Measurements from ENCODE around the gene COL1A1.

COL1A1 gene

DNA sequence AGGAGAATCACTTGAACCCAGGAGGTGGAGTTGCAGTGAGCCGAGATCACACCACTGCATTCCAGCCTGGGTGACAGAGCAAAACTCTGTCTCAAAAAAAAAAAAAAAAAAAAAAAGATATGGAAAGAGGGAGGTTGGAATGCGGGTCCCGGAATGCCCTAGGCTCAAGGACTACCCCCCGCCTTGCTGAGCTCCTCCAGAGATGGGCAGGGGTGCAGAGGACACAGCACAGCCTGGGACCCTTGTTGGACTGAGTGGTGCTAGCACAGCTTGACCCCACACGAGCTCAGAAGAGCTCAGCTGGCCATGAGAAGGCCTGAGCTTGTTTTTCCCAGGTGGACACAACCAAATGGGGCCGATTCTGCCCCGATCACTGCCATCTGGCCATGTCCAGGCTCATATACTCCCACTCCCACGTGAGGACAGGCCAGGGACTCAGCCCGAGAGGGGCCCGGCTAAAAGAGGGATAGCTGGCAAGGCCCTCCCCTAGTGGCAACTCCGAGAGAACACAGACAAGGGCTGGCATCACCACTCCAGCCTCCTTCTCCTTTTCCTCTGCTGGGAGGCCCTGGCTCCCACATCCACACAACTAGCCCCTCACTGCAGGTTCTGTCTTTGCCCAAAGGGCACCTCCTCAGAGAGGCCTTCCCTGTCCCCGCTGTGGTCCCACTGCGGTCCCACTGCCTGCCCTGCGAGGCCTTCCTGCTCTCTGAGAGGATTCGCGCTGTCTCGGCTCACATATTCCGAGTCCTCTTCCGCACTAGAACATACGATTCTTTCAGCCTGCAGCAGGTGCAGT lies 24.7 kb downstream of the COL1A1 start:
- no peak for ATAC-seq
- Mint-ChIP-seq H3K4me3 (no peak overlapping the region), H3K27ac (no peak overlapping the region), H3K4me1 (peaks cover 11% of the 10 kb centered on the region), H3K9me3 (no peaks in the 10 kb centered on the region), H3K36me3 (no peaks in the 10 kb centered on the region), H3K27me3 (no peaks in the 10 kb centered on the region)

DNA sequence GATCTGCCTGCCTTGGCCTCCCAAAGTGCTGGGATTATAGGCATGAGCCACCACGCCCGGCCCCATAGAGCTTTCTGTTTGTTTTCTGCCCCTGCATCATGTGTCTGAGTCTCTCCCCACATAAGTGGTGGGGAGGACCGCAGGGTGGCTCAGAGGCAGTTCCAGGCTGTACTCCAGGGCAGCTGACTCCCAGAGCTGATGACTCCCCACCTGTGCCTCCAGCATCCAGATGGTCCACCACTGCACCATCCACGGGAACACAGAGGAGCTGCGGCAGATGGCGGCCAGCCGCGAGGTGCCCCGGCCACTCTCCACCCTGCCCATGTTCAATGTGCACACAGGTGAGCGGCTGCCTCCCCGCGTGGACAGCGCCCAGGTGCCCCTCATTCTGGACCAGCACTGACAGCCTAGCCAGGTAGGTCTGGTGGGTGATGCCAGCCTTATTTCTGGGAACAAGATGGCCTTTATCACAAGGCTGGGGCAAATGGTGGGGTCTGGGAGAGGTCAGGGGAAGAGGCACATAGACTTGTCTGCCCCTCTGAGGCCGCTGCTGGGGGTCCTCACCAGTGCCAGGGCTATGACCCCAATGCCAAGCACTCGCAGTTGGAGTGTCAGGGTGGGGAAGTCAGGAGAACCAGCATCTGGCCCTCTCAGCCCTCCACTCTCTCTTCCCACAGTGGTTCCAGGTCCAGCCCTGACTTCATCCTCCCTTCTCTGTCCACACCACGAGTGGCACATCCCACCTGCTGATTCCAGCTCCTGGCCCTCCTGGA lies 26.2 kb downstream of the COL1A1 start:
- ATAC-seq = no peak
- Mint-ChIP-seq H3K27me3 (no peaks in the 10 kb centered on the region), H3K4me1 (peaks cover 23% of the 10 kb centered on the region), H3K27ac (no peak overlapping the region), H3K9me3 (no peaks in the 10 kb centered on the region), H3K36me3 (no peaks in the 10 kb centered on the region), H3K4me3 (no peak overlapping the region)

- H3K36me3 Mint-ChIP-seq = no peaks in the 10 kb centered on the region
- H3K4me3 Mint-ChIP-seq = no peak overlapping the region
- no peak overlapping the region for H3K27ac Mint-ChIP-seq
Observed at GRCh38 chr17:50174444-50174843, 27.0 kb downstream of the COL1A1 start.

GRCh38 chr17:50173335-50173941 lies 28.0 kb downstream of the COL1A1 start:
- Mint-ChIP-seq H3K4me3 (no peak overlapping the region), H3K36me3 (no peaks in the 10 kb centered on the region), H3K9me3 (no peaks in the 10 kb centered on the region), H3K27me3 (no peaks in the 10 kb centered on the region), H3K27ac (no peak overlapping the region), H3K4me1 (peaks cover 32% of the 10 kb centered on the region)
- ATAC-seq = no peak

More at GRCh38 chr17:50174444-50174843, 27.0 kb downstream of the COL1A1 start:
- ATAC-seq = no peak
- H3K27me3 Mint-ChIP-seq = no peaks in the 10 kb centered on the region
- peaks cover 25% of the 10 kb centered on the region for H3K4me1 Mint-ChIP-seq
- H3K9me3 Mint-ChIP-seq = no peaks in the 10 kb centered on the region

GRCh38 chr17:50172936-50173334 lies 28.5 kb downstream of the COL1A1 start:
- ATAC-seq = no peak
- H3K27ac Mint-ChIP-seq = no peak overlapping the region
- H3K4me3 Mint-ChIP-seq = no peak overlapping the region
- H3K9me3 Mint-ChIP-seq = no peaks in the 10 kb centered on the region
- no peaks in the 10 kb centered on the region for H3K27me3 Mint-ChIP-seq
- no peaks in the 10 kb centered on the region for H3K36me3 Mint-ChIP-seq
- H3K4me1 Mint-ChIP-seq = peaks cover 32% of the 10 kb centered on the region

DNA sequence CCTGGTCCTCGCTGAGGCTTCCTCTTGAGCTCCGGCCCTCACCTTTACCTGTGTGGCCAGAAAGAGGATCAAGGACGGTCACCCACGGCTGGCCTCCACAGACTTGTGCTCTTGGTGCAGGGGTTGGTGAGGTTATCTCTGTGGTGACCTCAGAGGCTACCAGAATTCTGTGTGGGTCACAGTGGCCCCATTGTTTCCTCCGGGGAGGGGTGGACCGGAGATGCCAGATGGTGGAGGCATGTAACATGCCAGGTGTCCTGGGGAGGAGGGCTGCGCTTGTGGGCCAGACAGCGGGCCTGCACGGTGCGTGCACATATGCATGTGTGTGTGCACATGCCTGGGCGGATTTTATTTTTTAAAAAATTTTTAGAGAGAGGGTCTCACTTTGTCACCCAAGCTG lies 29.3 kb downstream of the COL1A1 start:
- Mint-ChIP-seq H3K36me3 (no peaks in the 10 kb centered on the region), H3K9me3 (no peaks in the 10 kb centered on the region), H3K4me1 (peaks cover 38% of the 10 kb centered on the region), H3K4me3 (no peak overlapping the region), H3K27me3 (no peaks in the 10 kb centered on the region), H3K27ac (no peak overlapping the region)
- no peak for ATAC-seq

- Mint-ChIP-seq H3K9me3 (no peaks in the 10 kb centered on the region), H3K4me1 (peaks cover 44% of the 10 kb centered on the region), H3K4me3 (no peak overlapping the region), H3K27me3 (no peaks in the 10 kb centered on the region), H3K36me3 (no peaks in the 10 kb centered on the region), H3K27ac (peak overlapping the region; percentile 16)
- no peak for ATAC-seq
Observed at GRCh38 chr17:50171371-50172071, 29.9 kb downstream of the COL1A1 start.

GRCh38 chr17:50170662-50171370 lies 30.6 kb downstream of the COL1A1 start:
- Mint-ChIP-seq H3K27ac (peak overlapping the region; percentile 16), H3K4me1 (peaks cover 44% of the 10 kb centered on the region), H3K4me3 (no peak overlapping the region), H3K27me3 (no peaks in the 10 kb centered on the region), H3K9me3 (no peaks in the 10 kb centered on the region), H3K36me3 (no peaks in the 10 kb centered on the region)
- peak; percentile 68 for ATAC-seq

- Mint-ChIP-seq H3K27me3 (no peaks in the 10 kb centered on the region), H3K9me3 (no peaks in the 10 kb centered on the region), H3K4me3 (no peak overlapping the region), H3K36me3 (no peaks in the 10 kb centered on the region), H3K27ac (no peak overlapping the region), H3K4me1 (peaks cover 44% of the 10 kb centered on the region)
- ATAC-seq = no peak
Observed at GRCh38 chr17:50169881-50170459, 31.5 kb downstream of the COL1A1 start.

DNA sequence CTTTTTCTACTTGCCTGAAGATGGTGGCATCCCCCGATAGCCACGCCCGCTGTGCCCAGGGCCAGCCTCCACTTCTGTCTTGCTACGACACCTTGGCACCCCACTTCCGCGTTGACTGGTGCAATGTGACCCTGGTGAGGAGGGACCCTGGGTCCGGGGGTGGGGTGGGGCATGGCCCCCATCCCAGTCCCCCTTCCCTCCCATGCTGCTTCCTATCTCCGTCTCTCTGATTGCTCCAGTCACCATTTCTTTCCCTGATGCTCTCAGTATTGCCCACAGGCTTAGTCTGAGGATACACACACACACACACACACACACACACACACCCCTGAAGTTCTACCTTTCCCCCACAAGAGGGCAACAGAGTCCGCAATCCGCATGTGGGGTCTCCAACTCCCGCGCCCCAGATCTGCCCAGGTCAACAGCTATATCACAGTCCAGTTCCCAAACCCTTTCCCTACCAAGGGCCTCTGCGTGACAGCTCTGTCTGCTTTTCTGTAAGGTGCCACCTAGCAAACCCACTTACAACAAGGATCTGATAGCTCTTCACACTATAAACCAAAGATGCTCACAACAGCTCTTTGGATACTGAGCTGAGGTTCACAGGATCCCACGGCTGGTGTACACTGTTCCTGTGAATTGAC lies 32.2 kb downstream of the COL1A1 start:
- H3K9me3 Mint-ChIP-seq = no peaks in the 10 kb centered on the region
- H3K27me3 Mint-ChIP-seq = no peaks in the 10 kb centered on the region
- peak overlapping the region; percentile 71 for H3K4me3 Mint-ChIP-seq
- peak; percentile 77 for ATAC-seq
- peak overlapping the region; percentile 70 for H3K27ac Mint-ChIP-seq
- H3K4me1 Mint-ChIP-seq = peaks cover 47% of the 10 kb centered on the region
- H3K36me3 Mint-ChIP-seq = no peaks in the 10 kb centered on the region

- H3K27me3 Mint-ChIP-seq = no peaks in the 10 kb centered on the region
- peak overlapping the region; percentile 70 for H3K27ac Mint-ChIP-seq
- no peaks in the 10 kb centered on the region for H3K36me3 Mint-ChIP-seq
- no peaks in the 10 kb centered on the region for H3K9me3 Mint-ChIP-seq
- no peak overlapping the region for H3K4me3 Mint-ChIP-seq
- no peak for ATAC-seq
- peaks cover 56% of the 10 kb centered on the region for H3K4me1 Mint-ChIP-seq
Observed at GRCh38 chr17:50168319-50168718, 33.1 kb downstream of the COL1A1 start.

GRCh38 chr17:50167371-50167770 lies 34.1 kb downstream of the COL1A1 start:
- Mint-ChIP-seq H3K36me3 (no peaks in the 10 kb centered on the region), H3K27me3 (no peaks in the 10 kb centered on the region), H3K4me1 (peaks cover 65% of the 10 kb centered on the region), H3K9me3 (no peaks in the 10 kb centered on the region), H3K27ac (peak overlapping the region; percentile 75), H3K4me3 (no peak overlapping the region)
- no peak for ATAC-seq

DNA sequence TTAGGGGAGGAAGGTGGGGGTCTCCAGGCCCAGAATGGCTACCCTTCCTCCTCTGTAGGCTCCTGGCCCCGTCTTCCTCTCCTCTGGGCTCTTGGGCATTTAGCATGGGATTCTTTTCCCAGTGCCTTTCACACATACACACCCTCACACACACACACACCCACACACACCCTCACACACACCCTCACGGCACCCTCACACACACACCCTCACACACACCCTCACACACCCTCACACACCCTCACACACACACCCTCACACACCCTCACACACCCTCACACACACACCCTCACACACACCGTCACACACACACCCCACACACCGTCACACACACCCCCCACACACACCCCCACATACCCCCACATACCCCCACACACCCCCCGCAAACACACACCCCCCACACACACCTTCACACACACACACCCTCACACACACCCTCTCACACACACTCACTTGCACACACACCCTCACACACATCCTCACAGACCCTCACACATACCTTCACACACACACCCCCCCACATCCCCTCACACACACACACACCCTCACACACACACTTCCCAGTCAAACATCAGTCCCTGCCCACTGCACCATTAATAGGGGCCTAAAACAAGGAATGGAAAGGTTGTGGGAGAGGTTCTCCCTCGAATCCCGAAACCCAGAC lies 34.8 kb downstream of the COL1A1 start:
- H3K27ac Mint-ChIP-seq = peak overlapping the region; percentile 75
- no peaks in the 10 kb centered on the region for H3K27me3 Mint-ChIP-seq
- no peaks in the 10 kb centered on the region for H3K36me3 Mint-ChIP-seq
- H3K4me3 Mint-ChIP-seq = no peak overlapping the region
- H3K9me3 Mint-ChIP-seq = no peaks in the 10 kb centered on the region
- H3K4me1 Mint-ChIP-seq = peaks cover 72% of the 10 kb centered on the region
- ATAC-seq = no peak

All from stimulated activated memory B cell treated with anti-CD40 and anti-IgM and Interleukin-4, amounts not matched to agents 10 μg/mL and 1 μg/mL and 100 μg/mL, for 72 hours (primary cell).